ENCODE results near the gene XPC.

DNA sequence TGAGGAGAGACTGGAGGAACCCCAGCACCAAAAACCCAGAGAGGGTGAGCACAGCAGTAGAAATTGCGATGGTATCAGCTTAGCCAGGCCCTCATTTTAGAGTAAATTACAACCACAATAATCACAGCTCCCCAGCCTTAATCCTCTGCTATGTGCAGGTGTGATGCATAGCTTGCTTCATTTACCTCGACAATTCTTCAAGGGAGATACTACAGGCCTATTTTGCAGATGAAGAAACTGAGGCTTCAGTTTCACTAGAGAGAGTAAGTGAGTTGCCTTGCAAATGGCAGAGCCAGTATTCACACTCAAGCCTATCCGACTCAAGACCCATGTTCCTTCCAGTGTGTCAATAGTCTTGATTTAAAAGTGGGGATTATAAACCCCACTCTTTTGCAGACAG, 33.6 kb upstream of the XPC start:
- TF ChIP-seq POLR2A (IDR thresholded peaks at IDR 0.05; ENCODE audit: low read depth, low read length) (no peak), MAX (IDR thresholded peaks at IDR 0.05; ENCODE audit: insufficient read depth, insufficient read length) (no peak), POLR2AphosphoS5 (IDR thresholded peaks at IDR 0.05; ENCODE audit: insufficient read depth, low read depth, low read length) (no peak), FOS (IDR thresholded peaks at IDR 0.05; ENCODE audit: borderline replicate concordance, insufficient read depth, low read length) (no peak), JUN (IDR thresholded peaks at IDR 0.05; ENCODE audit: borderline replicate concordance, insufficient read depth, insufficient read length, low read depth) (no peak), EZH2 (IDR thresholded peaks at IDR 0.05; ENCODE audit: borderline replicate concordance, low read depth, low read length, severe bottlenecking) (no peak), MYC (IDR thresholded peaks at IDR 0.05; ENCODE audit: low read depth, low read length) (no peak), GATA2 (IDR thresholded peaks at IDR 0.05; ENCODE audit: insufficient read depth, insufficient read length, low read depth, low read length) (no peak)
- TF ChIP-seq, protein P1, sequence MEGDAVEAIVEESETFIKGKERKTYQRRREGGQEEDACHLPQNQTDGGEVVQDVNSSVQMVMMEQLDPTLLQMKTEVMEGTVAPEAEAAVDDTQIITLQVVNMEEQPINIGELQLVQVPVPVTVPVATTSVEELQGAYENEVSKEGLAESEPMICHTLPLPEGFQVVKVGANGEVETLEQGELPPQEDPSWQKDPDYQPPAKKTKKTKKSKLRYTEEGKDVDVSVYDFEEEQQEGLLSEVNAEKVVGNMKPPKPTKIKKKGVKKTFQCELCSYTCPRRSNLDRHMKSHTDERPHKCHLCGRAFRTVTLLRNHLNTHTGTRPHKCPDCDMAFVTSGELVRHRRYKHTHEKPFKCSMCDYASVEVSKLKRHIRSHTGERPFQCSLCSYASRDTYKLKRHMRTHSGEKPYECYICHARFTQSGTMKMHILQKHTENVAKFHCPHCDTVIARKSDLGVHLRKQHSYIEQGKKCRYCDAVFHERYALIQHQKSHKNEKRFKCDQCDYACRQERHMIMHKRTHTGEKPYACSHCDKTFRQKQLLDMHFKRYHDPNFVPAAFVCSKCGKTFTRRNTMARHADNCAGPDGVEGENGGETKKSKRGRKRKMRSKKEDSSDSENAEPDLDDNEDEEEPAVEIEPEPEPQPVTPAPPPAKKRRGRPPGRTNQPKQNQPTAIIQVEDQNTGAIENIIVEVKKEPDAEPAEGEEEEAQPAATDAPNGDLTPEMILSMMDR (IDR thresholded peaks at IDR 0.05; ENCODE audit: extremely low read depth in 1 of 2, insufficient read depth in 1 of 2, low read depth in 1 of 2, low read length in 2 of 2): no peak

Data from endothelial cell of umbilical vein (primary cell).